LNCaP clone FGC (cell line): ENCODE results near the gene PROX1.
"Not testable (repeated sequence)": the region's sequence is repeated elsewhere in the genome, so short reads cannot be mapped to it uniquely, and the experiment has no call there.

ENCODE experiments used
- DNase-seq: peaks from one replicate; pipeline ENCODE4 v3.0.0-alpha.2; 2011; ENCODE audit warnings: low read depth
- H3K4me3 ChIP-seq: 2 replicates; pipeline ENCODE4 v1.5.1; 2011; ENCODE audit warnings: mild to moderate bottlenecking, low read depth, low read length, control low read depth
- CTCF ChIP-seq: IDR thresholded peaks from 2 replicates; pipeline ENCODE4 v1.5.1; 2012; ENCODE audit warnings: mild to moderate bottlenecking; ENCODE audit not compliant: control insufficient read depth, insufficient read depth; ENCODE audit errors: extremely low read depth

Gene PROX1

DNA sequence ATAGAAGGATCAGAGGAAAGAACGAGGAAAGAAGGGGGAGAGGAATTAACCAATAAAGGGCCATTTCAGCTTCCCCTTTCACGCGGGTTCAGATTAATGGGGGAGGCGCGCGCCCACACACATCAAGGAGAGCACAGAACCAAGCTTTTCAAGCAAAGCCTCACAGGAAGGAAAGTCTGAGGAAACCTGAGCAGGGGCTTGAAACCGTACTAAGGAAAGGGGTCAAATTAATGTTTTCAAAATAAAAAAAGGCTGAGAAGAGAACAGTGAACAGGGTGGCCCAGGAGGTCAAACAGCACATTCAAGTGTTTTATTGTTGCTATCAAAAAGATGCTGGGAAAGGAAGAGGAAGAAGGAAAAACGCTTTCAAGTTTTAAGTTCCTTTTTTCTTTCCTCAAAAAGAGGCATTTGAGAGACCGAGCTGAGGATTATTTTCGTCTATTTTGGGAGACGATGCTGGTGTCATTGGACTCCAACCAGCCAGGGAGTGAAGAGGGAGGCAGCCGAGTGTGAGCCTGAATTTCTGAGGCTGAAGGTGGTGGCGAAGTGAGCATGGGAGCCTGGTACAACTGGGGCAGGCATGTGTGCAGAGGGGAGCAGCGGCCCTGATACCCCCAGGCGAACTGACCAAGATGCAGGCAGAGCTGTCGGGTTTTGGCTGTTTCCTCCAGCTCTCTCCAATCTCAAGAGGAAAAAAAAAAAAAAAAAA lies 88.4 kb downstream of the PROX1 start:
- TF ChIP-seq CTCF = no peak
- no peak overlapping the region for H3K4me3 ChIP-seq
- no peak for DNase-seq

GRCh38 chr1:214076708-214077065 lies 88.9 kb downstream of the PROX1 start:
- H3K4me3 ChIP-seq = no peak overlapping the region
- DNase-seq = no peak
- no peak for TF ChIP-seq CTCF

DNA sequence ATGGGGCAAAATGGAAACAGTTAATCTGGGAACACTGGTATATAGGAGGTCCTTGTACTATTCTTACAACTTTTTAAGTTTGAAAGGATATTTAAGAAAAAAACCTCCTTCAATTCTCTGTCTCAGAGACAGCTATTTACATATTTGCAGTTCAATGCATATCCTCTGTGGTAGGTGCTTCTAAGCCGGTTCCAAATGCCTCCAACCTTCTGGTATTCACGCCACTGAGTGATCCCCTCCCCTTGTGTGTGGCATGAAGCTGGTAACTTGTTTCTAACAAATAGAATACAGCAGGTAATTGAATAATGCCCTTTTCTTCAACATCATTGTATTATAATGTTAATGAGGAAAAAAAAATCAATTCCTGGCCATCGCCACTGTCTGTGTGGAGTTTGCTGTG lies 91.2 kb downstream of the PROX1 start:
- H3K4me3 ChIP-seq = no peak overlapping the region
- DNase-seq = no peak
- TF ChIP-seq CTCF = no peak

DNA sequence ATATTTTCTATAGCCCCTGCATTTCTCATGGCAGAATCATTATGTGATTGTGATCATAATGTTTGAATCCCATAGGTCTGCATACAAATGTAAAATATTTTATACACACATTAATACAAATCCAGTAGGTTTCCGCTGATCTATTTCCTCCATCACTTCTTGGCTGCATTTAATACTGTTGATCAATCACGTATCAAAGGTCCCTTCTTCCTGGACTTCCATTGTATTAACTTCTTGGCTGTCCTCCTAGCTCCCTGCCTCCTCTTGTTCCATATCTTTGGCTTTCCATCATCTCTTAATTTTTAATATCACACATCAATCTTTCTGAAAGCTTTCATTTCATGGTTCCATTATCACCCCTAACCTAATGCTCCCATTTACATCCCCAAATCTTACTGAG lies 97.6 kb downstream of the PROX1 start:
- DNase-seq = no peak
- TF ChIP-seq CTCF = no peak
- no peak overlapping the region for H3K4me3 ChIP-seq

DNA sequence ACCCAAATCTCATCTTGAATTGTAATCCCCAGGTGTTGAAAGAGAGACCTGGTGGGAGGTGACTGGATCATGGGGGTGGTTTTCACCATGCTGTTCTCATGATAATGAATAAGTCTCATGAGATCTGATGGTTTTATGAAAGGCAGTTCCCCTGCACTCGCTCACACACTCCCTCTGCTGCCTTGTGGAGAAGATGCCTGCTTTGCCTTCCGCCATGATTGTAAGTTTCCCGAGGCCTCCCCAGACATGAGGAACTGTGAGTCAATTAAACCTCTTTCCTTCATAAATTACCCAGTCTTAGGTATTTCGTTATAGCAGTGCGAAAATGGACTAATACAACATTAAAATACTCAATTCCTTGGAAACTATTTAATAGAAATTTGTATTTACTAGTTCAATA lies 99.2 kb downstream of the PROX1 start:
- DNase-seq = no peak
- TF ChIP-seq CTCF = no peak

GRCh38 chr1:214089003-214089402 lies 101.2 kb downstream of the PROX1 start:
- not testable (repeated sequence) for H3K4me3 ChIP-seq, DNase-seq

More for the DNA sequence above, 99.2 kb downstream of the PROX1 start:
- H3K4me3 ChIP-seq = no peak overlapping the region
